Mesodermal cell (in vitro differentiated cells): Measurements from ENCODE around the gene AHSA1.

Source experiments
- H3K27ac ChIP-seq: 2 replicates; pipeline ENCODE4 v1.7.0; 2013; ENCODE audit warnings: mild to moderate bottlenecking, low read depth, low read length, moderate library complexity; ENCODE audit not compliant: severe bottlenecking
- H3K36me3 ChIP-seq: 2 replicates; pipeline ENCODE4 v1.7.1; 2013; ENCODE audit warnings: mild to moderate bottlenecking, low read length, moderate library complexity; ENCODE audit not compliant: control insufficient read depth, insufficient read depth
- H3K4me1 ChIP-seq: one replicate; pipeline ENCODE4 v1.7.1; 2013; ENCODE audit warnings: mild to moderate bottlenecking, low read length; ENCODE audit not compliant: insufficient read depth, control insufficient read depth, poor library complexity, severe bottlenecking
- H3K4me3 ChIP-seq: 2 replicates; pipeline ENCODE4 v1.7.0; 2013; ENCODE audit warnings: low read length, control low read depth, mild to moderate bottlenecking; ENCODE audit not compliant: insufficient read depth, poor library complexity, severe bottlenecking; ENCODE audit errors: extremely low read depth
- H3K9me3 ChIP-seq: 2 replicates; pipeline ENCODE4 v1.7.1; 2013; ENCODE audit warnings: mild to moderate bottlenecking, low read length, moderate library complexity; ENCODE audit not compliant: control insufficient read depth
- WGBS, 2 experiments: methylation state at CpG; one replicate each; pipeline ENCODE4 v1.1.5; 2013; ENCODE audit warnings: missing lambda C conversion rate in 2 of 2; ENCODE audit not compliant: insufficient coverage in 2 of 2; 5-methylcytosine and 5-hydroxymethylcytosine counted together

AHSA1 gene

GRCh38 chr14:77438596-77438995 is 19.3 kb upstream of the AHSA1 start:
- Histone ChIP-seq H3K4me3 (no peak overlapping the region), H3K4me1 (no peaks in the 10 kb centered on the region), H3K27ac (no peak overlapping the region), H3K36me3 (peaks cover 72% of the 10 kb centered on the region), H3K9me3 (no peaks in the 10 kb centered on the region)
- WGBS, 2 experiments, result no CpG with 5 or more reads among the region's 1 CpG

GRCh38 chr14:77439861-77440260 is 18.0 kb upstream of the AHSA1 start:
- Histone ChIP-seq H3K4me3 (no peak overlapping the region), H3K36me3 (peaks cover 67% of the 10 kb centered on the region), H3K27ac (no peak overlapping the region), H3K4me1 (no peaks in the 10 kb centered on the region), H3K9me3 (no peaks in the 10 kb centered on the region)
- no CpG with 5 or more reads among the region's 4 CpGs for WGBS, 2 experiments

GRCh38 chr14:77442196-77442595 is 15.7 kb upstream of the AHSA1 start:
- WGBS, 2 experiments, result 81 to 100% methylated on average over 2 of the region's 2 CpGs
- H3K36me3 ChIP-seq, result peaks cover 65% of the 10 kb centered on the region
- H3K27ac ChIP-seq, result no peak overlapping the region
- H3K4me3 ChIP-seq, result no peak overlapping the region
- H3K9me3 ChIP-seq, result no peaks in the 10 kb centered on the region
- H3K4me1 ChIP-seq, result no peaks in the 10 kb centered on the region

- Histone ChIP-seq H3K4me3 (peak overlapping the region; percentile 96), H3K4me1 (peaks cover 4% of the 10 kb centered on the region), H3K27ac (no peak overlapping the region), H3K9me3 (no peaks in the 10 kb centered on the region), H3K36me3 (peaks cover 44% of the 10 kb centered on the region)
- WGBS, 2 experiments, result 89% methylated on average over 1 of the region's 2 CpGs; no CpG with 5 or more reads in 1 of the 2 experiments
Observed at GRCh38 chr14:77455966-77456640, 1.8 kb upstream of the AHSA1 start.

GRCh38 chr14:77457115-77457521 is 775 bp upstream of the AHSA1 start:
- Histone ChIP-seq H3K9me3 (no peaks in the 10 kb centered on the region), H3K27ac (peak overlapping the region; percentile 94), H3K4me1 (peaks cover 4% of the 10 kb centered on the region), H3K4me3 (peak overlapping the region; percentile 96), H3K36me3 (peaks cover 47% of the 10 kb centered on the region)
- 0 to 2% methylated on average over 16 to 18 of the region's 18 CpGs for WGBS, 2 experiments

GRCh38 chr14:77458249-77458950 is 507 bp downstream of the AHSA1 start:
- H3K27ac ChIP-seq, result peak overlapping the region; percentile 94
- WGBS, 2 experiments, result 0 to 1% methylated on average over 18 to 24 of the region's 29 CpGs
- H3K4me1 ChIP-seq, result peaks cover 4% of the 10 kb centered on the region
- H3K4me3 ChIP-seq, result peak overlapping the region; percentile 96
- peaks cover 48% of the 10 kb centered on the region for H3K36me3 ChIP-seq
- no peaks in the 10 kb centered on the region for H3K9me3 ChIP-seq

- no peaks in the 10 kb centered on the region for H3K9me3 ChIP-seq
- peaks cover 4% of the 10 kb centered on the region for H3K4me1 ChIP-seq
- WGBS, 2 experiments, result 58 to 65% methylated on average over 10 of the region's 13 CpGs
- H3K36me3 ChIP-seq, result peaks cover 50% of the 10 kb centered on the region
- no peak overlapping the region for H3K27ac ChIP-seq
- H3K4me3 ChIP-seq, result peak overlapping the region; percentile 96
Observed at GRCh38 chr14:77459072-77459723, 1.3 kb downstream of the AHSA1 start.

GRCh38 chr14:77467801-77468200 is 9.9 kb downstream of the AHSA1 start:
- WGBS, 2 experiments, result 90 to 100% methylated on average over 4 of the region's 5 CpGs
- peaks cover 70% of the 10 kb centered on the region for H3K36me3 ChIP-seq
- no peak overlapping the region for H3K27ac ChIP-seq
- H3K9me3 ChIP-seq, result no peaks in the 10 kb centered on the region
- H3K4me3 ChIP-seq, result no peak overlapping the region
- no peaks in the 10 kb centered on the region for H3K4me1 ChIP-seq

GRCh38 chr14:77469067-77469505 is 11.2 kb downstream of the AHSA1 start:
- H3K4me1 ChIP-seq, result no peaks in the 10 kb centered on the region
- H3K9me3 ChIP-seq, result no peaks in the 10 kb centered on the region
- no peak overlapping the region for H3K4me3 ChIP-seq
- H3K36me3 ChIP-seq, result peaks cover 57% of the 10 kb centered on the region
- no peak overlapping the region for H3K27ac ChIP-seq
- 95 to 96% methylated on average over 10 to 12 of the region's 14 CpGs for WGBS, 2 experiments

GRCh38 chr14:77469539-77469938 is 11.6 kb downstream of the AHSA1 start:
- no peak overlapping the region for H3K27ac ChIP-seq
- peaks cover 52% of the 10 kb centered on the region for H3K36me3 ChIP-seq
- no CpG with 5 or more reads among the region's 1 CpG for WGBS, 2 experiments
- H3K9me3 ChIP-seq, result no peaks in the 10 kb centered on the region
- no peaks in the 10 kb centered on the region for H3K4me1 ChIP-seq
- no peak overlapping the region for H3K4me3 ChIP-seq
